WERI-Rb-1 (cell line): ENCODE data around the gene NFIA.
A peak's percentile ranks its signal among the peaks of the same experiment; 100 is the strongest.

Source experiments
- DNase-seq: peaks from one replicate; pipeline ENCODE4 v3.0.0-alpha.2; 2020
- H3K27ac ChIP-seq: fragments of 250-450 bp; sonication (Bioruptor Pico); 2 replicates; pipeline ENCODE4 v1.5.1; 2020; ENCODE audit warnings: mild to moderate bottlenecking, moderate library complexity
- H3K27me3 ChIP-seq: fragments of 250-450 bp; sonication (Bioruptor Pico); 2 replicates; pipeline ENCODE4 v1.5.1; 2021; ENCODE audit warnings: mild to moderate bottlenecking, low read depth, moderate library complexity; ENCODE audit not compliant: insufficient read depth, severe bottlenecking
- H3K36me3 ChIP-seq: fragments of 250-450 bp; sonication (Bioruptor Pico); 2 replicates; pipeline ENCODE4 v1.5.1; 2020; ENCODE audit warnings: mild to moderate bottlenecking, moderate library complexity
- H3K4me3 ChIP-seq: 2 replicates; pipeline ENCODE4 v1.5.1; 2011; ENCODE audit warnings: low read depth, mild to moderate bottlenecking, control low read depth, low read length
- H3K9me3 ChIP-seq: fragments of 250-450 bp; sonication (Bioruptor Pico); 2 replicates; pipeline ENCODE4 v1.5.1; 2021; ENCODE audit warnings: mild to moderate bottlenecking, moderate library complexity; ENCODE audit not compliant: severe bottlenecking
- CTCF ChIP-seq: IDR thresholded peaks from 2 replicates; pipeline ENCODE4 v1.5.1; 2011; ENCODE audit warnings: low read depth, mild to moderate bottlenecking, control low read depth, inconsistent platforms, low read length

The NFIA gene

GRCh38 chr1:61210435-61211154, 128.2 kb downstream of the NFIA start:
- Histone ChIP-seq H3K9me3 (no peaks in the 10 kb centered on the region), H3K4me3 (no peak overlapping the region), H3K27me3 (no peaks in the 10 kb centered on the region), H3K36me3 (no peaks in the 10 kb centered on the region), H3K27ac (no peak overlapping the region)
- 0 out of 2 replicates have a peak, but pooled peaks have one; percentile 21 for TF ChIP-seq CTCF
- peak; percentile 13 for DNase-seq

GRCh38 chr1:61213245-61214011, 131.1 kb downstream of the NFIA start:
- no peak for TF ChIP-seq CTCF
- Histone ChIP-seq H3K4me3 (no peak overlapping the region), H3K36me3 (no peaks in the 10 kb centered on the region), H3K9me3 (no peaks in the 10 kb centered on the region), H3K27me3 (no peaks in the 10 kb centered on the region), H3K27ac (no peak overlapping the region)
- no peak for DNase-seq

- Histone ChIP-seq H3K4me3 (no peak overlapping the region), H3K27me3 (no peaks in the 10 kb centered on the region), H3K36me3 (no peaks in the 10 kb centered on the region), H3K27ac (no peak overlapping the region), H3K9me3 (no peaks in the 10 kb centered on the region)
- DNase-seq: no peak
- no peak for TF ChIP-seq CTCF
Measured at GRCh38 chr1:61215119-61215518, 132.8 kb downstream of the NFIA start.

- no peaks in the 10 kb centered on the region for H3K9me3 ChIP-seq
- TF ChIP-seq CTCF: no peak
- H3K27ac ChIP-seq: no peak overlapping the region
- no peak overlapping the region for H3K4me3 ChIP-seq
- DNase-seq: no peak
- H3K27me3 ChIP-seq: no peaks in the 10 kb centered on the region
- H3K36me3 ChIP-seq: no peaks in the 10 kb centered on the region
Measured at GRCh38 chr1:61215676-61216289, 133.4 kb downstream of the NFIA start.

- TF ChIP-seq CTCF: no peak
- Histone ChIP-seq H3K27me3 (no peaks in the 10 kb centered on the region), H3K4me3 (no peak overlapping the region), H3K36me3 (no peaks in the 10 kb centered on the region), H3K9me3 (no peaks in the 10 kb centered on the region), H3K27ac (no peak overlapping the region)
- no peak for DNase-seq
Measured at GRCh38 chr1:61220536-61220935, 138.2 kb downstream of the NFIA start.
